ENCODE data around the gene USH1C.

USH1C gene

DNA sequence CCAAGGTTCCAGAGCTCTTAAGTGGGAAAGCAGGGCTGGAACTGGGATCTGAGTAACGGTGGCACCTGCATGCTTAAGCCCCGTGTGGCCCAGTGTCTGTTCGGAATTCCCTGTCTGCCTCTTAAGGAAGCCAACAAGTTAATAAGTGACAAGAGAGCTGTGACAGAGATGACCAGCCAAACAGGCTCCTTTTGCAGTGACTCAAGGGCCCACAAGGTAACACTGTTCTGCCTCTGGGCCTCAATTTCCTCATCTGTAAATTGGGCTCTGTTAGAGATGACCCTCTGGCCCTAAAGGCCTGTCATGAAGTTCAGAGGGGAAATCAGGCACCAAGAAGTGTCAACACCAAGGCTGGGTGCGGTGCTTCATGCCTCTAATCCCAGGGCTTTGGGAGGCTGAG lies 18.6 kb downstream of the USH1C start:
- no peak for DNase-seq

DNA sequence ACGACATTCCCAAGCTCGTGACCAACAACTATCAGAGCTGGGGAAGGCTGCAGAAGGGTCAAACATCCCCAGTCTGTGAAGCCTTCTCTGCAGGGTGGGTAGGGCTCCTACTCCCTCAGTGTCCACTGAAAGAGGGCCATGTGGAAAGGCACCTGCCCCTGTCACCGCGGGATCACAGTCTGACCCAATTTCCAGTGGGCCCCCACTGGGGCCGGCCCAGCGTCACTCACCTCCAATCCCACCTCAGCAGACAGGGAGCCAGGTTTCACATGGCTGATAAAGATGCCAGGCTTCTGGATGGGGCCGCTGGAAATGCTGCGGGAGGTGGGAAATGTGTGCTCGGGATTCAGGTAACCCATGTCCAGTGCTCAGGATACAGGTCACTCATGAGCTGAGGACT lies 20.0 kb downstream of the USH1C start:
- DNase-seq: no peak

GRCh38 chr11:17522655-17523054 lies 21.6 kb downstream of the USH1C start:
- no peak for DNase-seq

- no peak for DNase-seq
Measured at GRCh38 chr11:17521106-17521900, 22.9 kb downstream of the USH1C start.

DNA sequence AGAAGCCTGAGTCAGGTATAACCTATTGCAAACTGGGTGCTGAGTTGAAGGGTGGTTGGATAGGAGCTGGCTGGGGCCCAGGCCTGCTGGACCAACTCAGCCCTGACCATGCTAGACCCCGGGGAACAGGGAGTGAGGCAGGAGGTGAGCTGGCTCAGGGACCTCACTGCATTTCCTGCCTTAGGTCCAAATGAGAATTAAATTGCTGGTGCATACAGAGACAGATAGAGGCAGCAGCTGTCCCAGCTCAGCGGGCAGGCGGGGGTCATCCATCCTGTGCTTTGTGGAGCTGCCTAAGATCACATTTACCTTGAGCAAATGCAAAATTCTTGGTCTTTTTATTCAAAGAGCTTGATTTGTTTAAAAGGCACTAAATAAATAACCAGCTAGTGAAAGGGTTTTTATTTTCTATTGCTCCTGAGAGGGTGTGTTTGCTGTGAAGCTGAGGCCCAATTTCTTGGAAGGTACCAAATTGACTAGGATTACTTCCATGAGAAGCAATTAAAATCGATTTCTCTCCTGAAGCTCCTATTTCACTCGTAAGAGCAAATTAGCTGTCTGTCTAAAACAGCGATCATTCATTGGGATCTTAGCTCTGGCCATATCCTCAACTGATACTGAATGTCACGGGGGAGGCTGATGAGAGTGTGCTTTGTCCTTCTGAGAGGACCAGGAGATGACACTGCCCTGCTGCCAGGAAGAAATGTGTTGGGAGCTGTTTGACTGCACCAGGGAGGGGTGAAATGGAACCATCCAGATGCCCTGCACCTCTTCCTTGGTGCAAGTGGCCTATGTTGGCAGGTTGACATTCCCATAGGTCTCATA lies 24.9 kb downstream of the USH1C start:
- DNase-seq: no peak

GRCh38 chr11:17518366-17518765 lies 25.9 kb downstream of the USH1C start:
- no peak for DNase-seq

DNA sequence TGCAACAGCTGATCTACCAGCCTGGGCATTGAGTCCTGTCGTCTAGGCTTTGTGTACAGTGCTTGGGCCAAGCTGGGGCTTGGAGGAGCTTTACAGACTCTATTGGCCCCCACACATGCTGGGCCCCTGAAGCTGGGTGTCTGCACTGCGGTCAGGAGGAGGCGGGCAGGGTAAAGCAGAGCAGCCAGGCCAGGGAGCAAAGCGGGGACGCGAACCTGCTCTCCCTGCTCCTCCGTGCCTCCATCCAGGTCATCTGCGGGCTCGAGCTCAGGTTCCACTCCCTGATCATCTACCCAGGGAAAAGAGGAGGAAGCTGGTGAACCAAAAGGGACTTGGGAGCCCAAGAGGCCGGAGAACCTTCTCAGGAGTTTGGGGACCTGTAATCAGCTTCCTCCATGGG lies 27.0 kb downstream of the USH1C start:
- DNase-seq: no peak

DNA sequence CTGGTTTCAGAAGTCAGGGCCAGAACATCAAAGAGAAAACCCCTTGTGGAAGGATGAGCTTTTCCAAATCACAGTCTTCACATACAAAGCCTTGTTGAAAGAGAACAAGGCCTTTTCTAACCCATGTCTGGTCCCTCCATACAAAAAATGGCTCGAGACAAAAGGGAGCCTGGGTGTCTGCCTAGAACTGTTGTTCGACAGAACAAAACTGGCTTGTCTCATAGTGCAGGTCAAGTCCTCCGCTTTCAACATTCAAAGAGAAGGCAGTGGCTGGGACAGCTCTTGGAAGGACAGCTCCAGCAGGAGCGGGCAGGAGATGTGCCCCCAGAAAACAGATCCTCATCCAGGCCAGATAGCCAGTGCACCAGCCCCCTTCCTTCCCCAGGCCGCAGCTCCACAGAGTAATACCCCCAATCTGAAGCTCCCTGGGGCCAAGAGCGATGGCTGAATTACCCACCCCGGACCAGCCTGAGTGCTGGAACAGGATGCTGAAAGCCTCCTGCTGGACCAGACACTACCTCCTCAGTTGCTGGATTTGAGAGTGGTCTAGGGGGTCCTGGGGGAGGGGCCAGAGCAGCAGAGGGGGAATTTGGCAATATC lies 27.6 kb downstream of the USH1C start:
- DNase-seq: no peak

GRCh38 chr11:17515443-17516176 lies 28.6 kb downstream of the USH1C start:
- no peak for DNase-seq

- DNase-seq: no peak
Measured at GRCh38 chr11:17514476-17514875, 29.7 kb downstream of the USH1C start.

DNA sequence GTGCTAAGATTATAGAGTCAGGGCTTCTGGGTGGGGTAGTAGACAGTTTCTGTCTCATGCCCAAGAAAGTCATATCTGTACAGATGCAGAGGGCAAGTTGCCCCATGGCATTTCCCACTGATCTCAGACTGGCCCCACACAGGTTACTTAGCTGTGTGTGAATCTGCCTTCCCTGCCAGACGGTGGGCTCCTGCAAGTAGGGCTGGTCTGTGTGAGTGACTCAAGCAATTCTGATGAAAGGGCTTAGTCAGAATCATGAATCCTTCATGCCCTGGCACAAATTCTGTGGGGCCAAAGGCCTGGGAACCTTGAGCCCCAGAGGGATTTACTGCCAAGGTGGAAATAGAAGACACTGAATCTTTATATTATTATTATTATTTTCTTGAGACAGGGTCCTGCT lies 30.4 kb downstream of the USH1C start:
- no peak for DNase-seq

DNA sequence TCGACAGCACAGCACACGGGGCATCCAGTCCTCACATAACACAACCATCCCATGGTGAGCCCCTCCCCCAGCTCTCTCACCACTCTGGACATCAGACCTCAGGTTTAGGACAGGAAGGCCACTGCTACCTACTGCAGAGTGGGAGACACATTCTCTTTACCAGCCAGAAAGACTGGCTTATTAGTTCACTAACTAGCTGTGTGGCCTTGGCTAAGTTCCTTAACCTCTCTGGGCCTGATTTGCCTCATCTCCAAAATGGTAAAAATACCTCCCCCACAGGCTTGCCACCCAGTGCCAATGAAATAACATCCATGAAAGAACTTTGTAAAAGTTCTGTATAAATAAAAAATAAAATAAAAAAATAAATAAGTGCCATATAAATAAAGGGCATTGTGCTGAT lies 32.1 kb downstream of the USH1C start:
- no peak for DNase-seq

DNA sequence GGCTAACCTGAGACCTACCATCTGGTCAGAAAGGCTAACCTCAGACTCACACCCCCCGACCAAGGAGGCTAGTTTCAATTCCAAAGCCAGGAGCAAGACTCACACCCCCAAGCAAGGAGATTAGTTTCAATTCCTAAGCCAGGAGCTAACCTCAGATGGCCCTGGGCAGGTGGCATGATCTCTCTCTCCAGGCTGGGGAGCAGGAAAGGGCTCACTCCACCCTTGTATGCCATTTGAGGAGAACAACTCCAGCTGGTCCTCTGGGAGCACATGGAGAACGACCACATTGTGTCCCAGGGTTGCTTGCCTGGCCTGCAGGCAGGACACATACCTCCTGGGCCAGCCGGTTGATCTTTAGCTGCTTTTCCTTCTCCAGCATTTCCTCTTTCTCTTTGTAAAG lies 32.6 kb downstream of the USH1C start:
- DNase-seq: no peak

DNA sequence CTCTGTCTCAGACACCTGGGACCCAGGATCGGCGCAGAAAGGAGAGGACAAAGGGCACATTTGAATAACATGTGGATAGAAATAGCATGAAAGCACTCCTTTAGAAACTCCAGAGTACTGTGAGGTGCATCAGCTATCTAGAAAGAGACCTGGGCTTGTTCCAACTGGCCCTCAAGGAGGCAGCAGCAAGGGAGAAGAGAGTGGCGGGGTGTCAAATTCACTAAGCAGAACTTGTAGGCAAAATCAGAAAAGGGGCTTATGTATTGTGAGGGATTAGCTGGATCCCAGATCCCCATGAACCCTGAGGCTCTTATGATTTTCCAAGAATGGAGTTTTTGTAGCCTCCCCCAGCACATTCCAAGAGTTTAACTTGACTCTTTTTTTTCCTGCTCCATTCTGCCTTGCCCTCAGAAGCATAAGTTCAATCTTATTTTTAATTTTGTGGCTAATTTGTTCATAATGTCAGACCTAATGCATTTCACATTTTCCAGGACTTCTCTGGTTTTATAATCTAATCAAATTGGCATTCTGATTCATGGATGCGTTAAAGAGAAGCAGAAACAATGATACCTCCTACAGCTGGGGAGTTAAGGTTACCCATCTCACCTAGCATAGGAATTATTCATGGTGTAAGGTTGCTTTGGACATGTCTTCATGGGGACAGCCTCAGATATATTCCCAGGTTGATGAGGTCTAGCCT lies 33.6 kb downstream of the USH1C start:
- no peak for DNase-seq

DNA sequence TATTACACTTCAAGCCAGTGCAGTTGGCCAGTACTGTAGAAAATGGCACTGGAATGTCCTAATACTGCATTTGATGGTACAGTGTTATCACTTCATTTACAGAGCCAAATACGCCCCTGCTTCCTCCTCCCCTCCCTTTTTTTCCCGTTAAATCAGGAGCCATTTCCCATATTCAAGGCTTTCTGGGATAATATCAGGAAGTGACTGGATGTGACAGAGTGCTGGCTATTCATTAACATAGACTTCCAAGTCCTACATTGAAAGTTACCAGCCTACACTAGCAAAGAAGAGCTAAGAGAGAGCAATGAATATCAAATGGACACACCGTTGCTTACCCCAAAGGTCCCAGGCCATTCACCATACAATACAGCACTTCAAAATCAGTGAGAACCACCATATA lies 35.4 kb downstream of the USH1C start:
- DNase-seq: no peak

- DNase-seq: no peak
Measured at GRCh38 chr11:17508306-17508705, 35.9 kb downstream of the USH1C start.

GRCh38 chr11:17507773-17508172 lies 36.4 kb downstream of the USH1C start:
- no peak for DNase-seq

DNA sequence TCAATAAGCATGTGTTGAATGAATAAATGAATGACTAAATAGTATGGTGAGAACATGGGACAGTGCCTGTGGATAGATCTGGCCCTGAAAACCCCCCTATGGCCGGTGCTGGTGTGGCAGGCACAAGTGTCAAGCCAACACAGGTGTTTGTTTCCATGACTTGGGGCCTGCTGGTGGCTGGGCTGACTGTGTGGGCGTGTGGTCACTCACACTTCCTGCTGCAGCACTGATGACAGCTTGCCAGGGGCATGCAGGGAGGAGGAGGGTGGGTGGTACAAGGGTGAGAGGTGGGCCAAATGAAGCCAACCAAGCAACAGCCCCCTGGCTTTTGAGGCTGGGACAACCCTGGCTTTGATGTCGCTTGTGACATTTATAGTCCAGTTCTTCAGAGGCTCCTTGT lies 37.3 kb downstream of the USH1C start:
- DNase-seq: peak in 3 of 4 experiments; percentile 10 to 43 (median 23)

GRCh38 chr11:17506314-17506713 lies 37.9 kb downstream of the USH1C start:
- DNase-seq: no peak

DNA sequence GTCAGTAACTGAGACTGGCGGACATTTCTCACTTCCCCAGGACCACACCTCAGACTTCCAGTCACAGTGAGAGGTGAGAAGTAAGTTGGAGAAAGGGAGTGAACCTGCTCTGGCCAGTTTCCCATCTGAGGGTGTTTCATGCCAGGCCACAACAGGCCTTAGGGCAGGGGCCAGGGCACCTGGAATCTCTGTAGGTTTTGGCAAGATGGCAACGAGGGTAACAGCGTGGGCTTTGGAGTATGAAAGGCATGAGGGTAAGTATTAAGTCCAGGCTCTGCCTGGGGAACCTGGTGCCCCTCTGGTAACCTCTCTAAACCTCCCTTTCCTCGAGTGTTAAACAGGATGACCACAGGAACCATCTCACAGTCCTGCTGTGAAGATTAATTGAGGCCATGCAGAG lies 39.1 kb downstream of the USH1C start:
- no peak for DNase-seq

DNA sequence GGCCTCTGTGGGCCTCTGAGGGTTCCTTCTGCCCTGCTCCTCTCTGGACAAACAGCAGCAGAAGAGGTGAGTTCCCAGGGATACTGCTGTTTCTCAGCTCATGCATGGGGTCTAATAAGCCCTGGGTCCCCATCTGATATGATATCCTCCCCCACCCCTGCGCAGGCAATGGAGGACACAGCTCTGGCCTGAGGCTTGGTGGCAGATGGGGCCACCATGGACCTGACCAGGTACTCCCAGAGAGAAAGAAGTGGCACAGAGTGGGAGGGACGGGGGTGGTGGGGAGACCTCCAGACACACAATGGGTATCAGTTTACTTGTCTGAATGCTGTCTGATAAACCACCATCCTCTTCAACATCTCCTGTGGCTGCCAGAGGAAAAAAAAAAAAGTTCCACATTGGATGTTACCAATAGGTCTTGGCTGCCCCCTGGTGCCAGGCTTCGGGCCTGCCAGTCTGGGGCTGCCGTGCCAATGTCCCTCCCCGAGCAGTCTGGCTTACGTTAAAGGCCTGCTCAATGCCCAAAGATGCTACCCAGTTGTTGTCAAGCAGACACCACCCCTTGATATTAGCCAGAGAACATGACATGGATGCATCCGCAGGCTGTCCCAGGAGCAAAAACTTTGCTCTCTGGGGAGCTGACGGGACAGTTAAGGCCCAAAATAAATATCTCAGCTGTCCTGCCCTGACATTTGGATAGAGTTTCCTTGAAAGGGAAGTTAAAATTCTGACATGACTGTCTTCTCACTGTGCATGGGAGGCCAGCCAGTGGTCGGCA lies 39.7 kb downstream of the USH1C start:
- peak; percentile 77 to 93 (median 88) for DNase-seq

Data from suppressor macrophage (primary cell).